Smooth muscle cell (in vitro differentiated cells): ENCODE results near the gene ARHGAP22. TPM values are rescaled to one million over a fixed set of nuclear protein-coding genes. Genes with fewer than 3 reads are reported as not detected.

Experiments
- DNase-seq: peaks from one replicate; lab custom pipeline; 2025; ENCODE audit not compliant: unreplicated experiment; lab: John Stamatoyannopoulos, UW
- H2AFZ ChIP-seq: fragments of 200-600 bp; sonication (generic); 2 replicates; pipeline ENCODE4 v1.6.0; 2016; ENCODE audit warnings: antibody characterized with exemption, low read depth, mild to moderate bottlenecking
- H3F3A ChIP-seq: fragments of 200-600 bp; sonication (generic); 2 replicates; pipeline ENCODE4 v1.6.0; 2017; ENCODE audit warnings: antibody characterized with exemption, low read depth
- H3K27ac ChIP-seq: fragments of 200-600 bp; sonication (generic); 2 replicates; pipeline ENCODE4 v1.5.1; 2016; ENCODE audit warnings: low read depth, mild to moderate bottlenecking
- H3K27me3 ChIP-seq: fragments of 200-600 bp; sonication (generic); 2 replicates; pipeline ENCODE4 v1.6.1; 2016; ENCODE audit warnings: low read depth, mild to moderate bottlenecking
- H3K36me3 ChIP-seq: fragments of 200-600 bp; sonication (generic); 2 replicates; pipeline ENCODE4 v1.5.1; 2016; ENCODE audit warnings: low read depth
- H3K4me1 ChIP-seq: fragments of 200-600 bp; sonication (generic); 2 replicates; pipeline ENCODE4 v1.5.1; 2016; ENCODE audit warnings: low read depth
- H3K4me2 ChIP-seq: fragments of 200-600 bp; sonication (generic); 2 replicates; pipeline ENCODE4 v1.6.0; 2016; ENCODE audit warnings: mild to moderate bottlenecking
- H3K4me3 ChIP-seq: fragments of 200-600 bp; sonication (generic); 2 replicates; pipeline ENCODE4 v1.5.1; 2016; ENCODE audit warnings: mild to moderate bottlenecking
- H3K79me2 ChIP-seq: fragments of 200-600 bp; sonication (generic); 2 replicates; pipeline ENCODE4 v1.6.0; 2016; ENCODE audit warnings: low read depth, mild to moderate bottlenecking
- H3K9ac ChIP-seq: fragments of 200-600 bp; sonication (generic); 2 replicates; pipeline ENCODE4 v1.6.0; 2016; ENCODE audit warnings: low read depth
- H3K9me3 ChIP-seq: fragments of 200-600 bp; sonication (generic); replicated peaks from 2 replicates; pipeline ENCODE4 v1.5.1; 2016; ENCODE audit warnings: low read depth
- H4K20me1 ChIP-seq: fragments of 200-600 bp; sonication (generic); 2 replicates; pipeline ENCODE4 v1.6.0; 2016; ENCODE audit warnings: low read depth
- CTCF ChIP-seq: fragments of 200-600 bp; sonication (generic); IDR thresholded peaks from 2 replicates; pipeline ENCODE4 v1.5.1; 2017; ENCODE audit warnings: borderline replicate concordance, mild to moderate bottlenecking, antibody characterized with exemption; ENCODE audit not compliant: insufficient read depth, poor library complexity, severe bottlenecking
- WGBS: methylation state at CpG from one replicate; pipeline ENCODE4 v1.1.7; 2016; ENCODE audit warnings: low lambda C conversion rate; 5-methylcytosine and 5-hydroxymethylcytosine counted together
- polyA plus RNA-seq: library from polyadenylated mRNA; unstranded; fragments of >200 nt; fragmentation: Nextera tagmentation; extraction: Ambion mirVana; gene quantifications from 2 replicates; pipeline ENCODE4 v1.2.1, GENCODE V29; 2016
- total RNA-seq: library from RNA; depleted of rRNA; stranded (reverse); fragments of >200 nt; gene quantifications from 2 replicates; pipeline ENCODE4 v1.2.3, GENCODE V29; 2014

The ARHGAP22 gene
- total and polyA plus RNA-seq, 2 experiments from 2014 or later, result 1.8 to 8.8 TPM

GRCh38 chr10:48556065-48556464 lies 48.8 kb downstream of the ARHGAP22 start:
- no peak for TF ChIP-seq CTCF
- Histone ChIP-seq H3K9ac (no peak overlapping the region), H2AFZ (no peak overlapping the region), H3K27ac (no peak overlapping the region), H3F3A (no peaks in the 10 kb centered on the region), H3K4me1 (no peaks in the 10 kb centered on the region), H3K4me2 (no peak overlapping the region), H3K36me3 (no peaks in the 10 kb centered on the region), H3K9me3 (no peaks in the 10 kb centered on the region), H3K4me3 (no peak overlapping the region), H3K27me3 (no peaks in the 10 kb centered on the region), H3K79me2 (no peaks in the 10 kb centered on the region), H4K20me1 (no peaks in the 10 kb centered on the region)
- WGBS, result 89% methylated on average over 5 of the region's 5 CpGs
- DNase-seq, result no peak

- Histone ChIP-seq H3K9ac (no peak overlapping the region), H3K79me2 (no peaks in the 10 kb centered on the region), H2AFZ (no peak overlapping the region), H3K4me3 (no peak overlapping the region), H4K20me1 (no peaks in the 10 kb centered on the region), H3K9me3 (no peaks in the 10 kb centered on the region), H3K27me3 (no peaks in the 10 kb centered on the region), H3K4me1 (no peaks in the 10 kb centered on the region), H3K36me3 (no peaks in the 10 kb centered on the region), H3K27ac (no peak overlapping the region), H3K4me2 (no peak overlapping the region), H3F3A (no peaks in the 10 kb centered on the region)
- WGBS, result 86% methylated on average over 9 of the region's 9 CpGs
- no peak for TF ChIP-seq CTCF
- no peak for DNase-seq
Observed at GRCh38 chr10:48555310-48556042, 49.4 kb downstream of the ARHGAP22 start.

- H3K36me3 ChIP-seq, result no peaks in the 10 kb centered on the region
- H3K27me3 ChIP-seq, result no peaks in the 10 kb centered on the region
- H3K79me2 ChIP-seq, result no peaks in the 10 kb centered on the region
- 58% methylated on average over 3 of the region's 3 CpGs for WGBS
- no peaks in the 10 kb centered on the region for H3K4me1 ChIP-seq
- no peaks in the 10 kb centered on the region for H4K20me1 ChIP-seq
- H3K27ac ChIP-seq, result no peak overlapping the region
- no peak overlapping the region for H2AFZ ChIP-seq
- TF ChIP-seq CTCF, result no peak
- H3K4me2 ChIP-seq, result no peak overlapping the region
- no peak overlapping the region for H3K4me3 ChIP-seq
- no peak overlapping the region for H3K9ac ChIP-seq
- H3F3A ChIP-seq, result no peaks in the 10 kb centered on the region
- no peak for DNase-seq
- no peaks in the 10 kb centered on the region for H3K9me3 ChIP-seq
Observed at GRCh38 chr10:48554656-48555055, 50.2 kb downstream of the ARHGAP22 start.

- H3K27ac ChIP-seq, result no peak overlapping the region
- no peaks in the 10 kb centered on the region for H3F3A ChIP-seq
- no peak overlapping the region for H3K4me2 ChIP-seq
- 90% methylated on average over 3 of the region's 3 CpGs for WGBS
- no peaks in the 10 kb centered on the region for H3K9me3 ChIP-seq
- H3K36me3 ChIP-seq, result no peaks in the 10 kb centered on the region
- no peaks in the 10 kb centered on the region for H3K4me1 ChIP-seq
- no peak for TF ChIP-seq CTCF
- H3K4me3 ChIP-seq, result no peak overlapping the region
- no peaks in the 10 kb centered on the region for H3K27me3 ChIP-seq
- H3K79me2 ChIP-seq, result no peaks in the 10 kb centered on the region
- H3K9ac ChIP-seq, result no peak overlapping the region
- H4K20me1 ChIP-seq, result no peaks in the 10 kb centered on the region
- no peak overlapping the region for H2AFZ ChIP-seq
- DNase-seq, result no peak
Observed at GRCh38 chr10:48554246-48554645, 50.6 kb downstream of the ARHGAP22 start.
